NCI-H2196 treated with DMSO at 0.1 percent for 48 hours (cell line): ENCODE measurements around the gene TAS2R41.
"Not testable (repeated sequence)": the region's sequence is repeated elsewhere in the genome, so short reads cannot be mapped to it uniquely, and the experiment has no call there.

ENCODE experiments used
- DNase-seq: peaks from one replicate; lab custom pipeline; 2025; ENCODE audit not compliant: unreplicated experiment; lab: John Stamatoyannopoulos, UW

The TAS2R41 gene

DNA sequence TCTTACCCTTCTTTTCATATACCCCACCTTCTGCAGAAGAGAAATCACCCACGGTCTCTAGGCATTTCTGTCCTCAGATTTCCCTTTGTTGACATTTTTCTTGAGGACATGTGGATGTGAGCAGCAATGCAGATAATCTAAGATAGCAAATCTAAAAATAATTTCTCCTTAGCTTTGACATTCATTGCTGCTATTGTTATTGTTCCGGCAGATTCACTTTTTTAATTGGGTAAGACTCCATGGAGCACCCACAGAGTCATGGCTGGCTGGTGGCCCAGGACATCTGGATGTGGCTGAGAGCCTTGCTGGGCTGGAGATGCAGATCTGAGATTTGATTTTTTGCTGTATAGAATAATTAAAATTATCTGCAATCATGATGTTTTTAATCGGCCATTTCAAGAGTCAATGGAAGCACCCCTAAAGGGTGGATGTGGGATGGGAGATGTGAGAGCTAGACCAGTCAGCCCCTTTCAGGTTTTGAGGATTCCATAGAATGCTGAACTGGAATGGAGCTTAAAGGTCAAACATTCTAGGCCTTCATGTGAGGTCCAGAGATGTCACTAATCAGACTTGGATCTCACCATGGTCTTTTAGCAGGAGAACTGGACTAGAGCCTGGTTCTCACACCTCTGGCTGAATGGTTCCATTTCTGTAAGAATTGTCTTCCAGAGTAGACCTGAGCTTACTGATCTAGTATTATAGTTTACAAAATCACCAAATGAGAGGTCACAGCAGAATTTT is 37.5 kb downstream of the TAS2R41 start:
- no peak for DNase-seq

- DNase-seq, result no peak
These were observed 39.3 kb downstream of the TAS2R41 start for GRCh38 chr7:143516981-143517380.

GRCh38 chr7:143518521-143518920 is 40.8 kb downstream of the TAS2R41 start:
- no peak for DNase-seq

GRCh38 chr7:143518941-143519340 is 41.3 kb downstream of the TAS2R41 start:
- no peak for DNase-seq

- no peak for DNase-seq
These were observed 41.9 kb downstream of the TAS2R41 start for GRCh38 chr7:143519411-143520131.

DNA sequence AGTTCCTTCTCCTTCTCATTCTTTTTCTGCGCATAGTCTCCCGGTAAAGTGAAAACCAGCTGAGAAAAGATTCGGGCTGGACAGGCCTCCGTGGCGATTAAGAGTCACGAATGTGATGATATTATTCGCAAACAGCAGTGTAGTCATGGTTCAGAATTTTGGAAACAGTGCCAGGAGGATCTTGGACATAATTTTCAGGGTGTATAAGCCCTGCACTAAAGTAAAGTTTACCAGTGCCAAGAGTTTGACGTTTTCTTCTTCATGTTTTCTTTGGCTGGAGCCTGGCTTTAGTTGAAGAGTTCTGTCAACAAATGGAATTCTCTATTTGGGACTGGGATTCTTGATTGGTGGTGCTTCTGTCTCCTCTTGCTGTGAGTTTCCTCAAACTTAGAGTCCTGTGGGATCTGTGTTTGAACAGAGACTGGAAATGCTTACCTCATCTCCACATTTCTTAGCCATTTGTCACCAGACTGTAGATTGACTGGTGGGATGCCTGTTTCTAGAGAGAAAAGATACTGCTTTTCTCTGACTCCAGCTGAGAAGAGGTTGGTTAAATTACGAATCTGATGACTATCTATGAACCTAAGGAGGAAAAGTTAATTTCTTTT is 44.7 kb downstream of the TAS2R41 start:
- not testable (repeated sequence) for DNase-seq
